ENCODE results near the gene SRP72.

DNA sequence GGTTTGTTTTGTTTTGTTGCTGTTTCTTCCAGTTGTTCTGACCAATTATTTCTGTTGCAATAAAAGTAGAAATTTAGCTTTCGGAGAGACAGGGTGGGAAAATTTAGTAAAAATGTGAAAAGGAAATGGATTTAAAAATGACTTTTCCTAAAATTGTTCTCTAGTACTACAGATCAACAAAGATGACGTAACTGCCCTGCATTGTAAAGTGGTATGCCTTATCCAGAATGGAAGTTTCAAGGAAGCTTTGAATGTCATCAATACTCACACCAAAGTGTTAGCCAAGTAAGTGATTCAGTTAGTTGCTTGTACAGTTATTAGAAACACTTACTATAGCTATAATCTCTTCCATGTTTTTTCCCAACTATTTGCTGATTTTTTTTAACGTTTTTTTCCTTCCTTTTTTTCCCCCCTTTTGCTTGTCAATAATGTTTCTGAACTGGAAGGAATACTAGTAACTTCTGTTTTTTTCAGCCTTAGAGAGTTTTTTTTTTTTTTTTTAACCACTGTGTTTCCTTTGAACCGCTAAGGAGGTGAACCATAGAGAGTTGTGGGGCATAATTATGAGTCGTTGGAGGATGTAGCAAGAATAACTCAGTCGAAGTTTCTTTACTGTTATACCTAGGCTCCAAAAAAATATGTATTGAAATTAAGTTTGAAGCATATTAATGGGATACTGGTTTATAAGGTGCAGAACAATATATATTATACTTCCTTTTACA lies 2.2 kb downstream of the SRP72 start:
- no peak for TF ChIP-seq YY1 (IDR thresholded peaks at IDR 0.05; ENCODE audit: low read depth)
- TF ChIP-seq GATA2 (CRISPR knock-in tag; IDR thresholded peaks at IDR 0.05), result no peak
- TF ChIP-seq, protein P1, sequence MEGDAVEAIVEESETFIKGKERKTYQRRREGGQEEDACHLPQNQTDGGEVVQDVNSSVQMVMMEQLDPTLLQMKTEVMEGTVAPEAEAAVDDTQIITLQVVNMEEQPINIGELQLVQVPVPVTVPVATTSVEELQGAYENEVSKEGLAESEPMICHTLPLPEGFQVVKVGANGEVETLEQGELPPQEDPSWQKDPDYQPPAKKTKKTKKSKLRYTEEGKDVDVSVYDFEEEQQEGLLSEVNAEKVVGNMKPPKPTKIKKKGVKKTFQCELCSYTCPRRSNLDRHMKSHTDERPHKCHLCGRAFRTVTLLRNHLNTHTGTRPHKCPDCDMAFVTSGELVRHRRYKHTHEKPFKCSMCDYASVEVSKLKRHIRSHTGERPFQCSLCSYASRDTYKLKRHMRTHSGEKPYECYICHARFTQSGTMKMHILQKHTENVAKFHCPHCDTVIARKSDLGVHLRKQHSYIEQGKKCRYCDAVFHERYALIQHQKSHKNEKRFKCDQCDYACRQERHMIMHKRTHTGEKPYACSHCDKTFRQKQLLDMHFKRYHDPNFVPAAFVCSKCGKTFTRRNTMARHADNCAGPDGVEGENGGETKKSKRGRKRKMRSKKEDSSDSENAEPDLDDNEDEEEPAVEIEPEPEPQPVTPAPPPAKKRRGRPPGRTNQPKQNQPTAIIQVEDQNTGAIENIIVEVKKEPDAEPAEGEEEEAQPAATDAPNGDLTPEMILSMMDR (IDR thresholded peaks at IDR 0.05), result no peak
- no peak for TF ChIP-seq RFX5 (IDR thresholded peaks at IDR 0.05; ENCODE audit: low read length)
- no peak for TF ChIP-seq EP300 (IDR thresholded peaks at IDR 0.05; ENCODE audit: borderline replicate concordance in 1 of 2, low read depth in 1 of 2, low read length in 1 of 2)
- TF ChIP-seq MXI1 (IDR thresholded peaks at IDR 0.05; ENCODE audit: low read depth, low read length), result no peak
- no peak for TF ChIP-seq FOXM1 (IDR thresholded peaks at IDR 0.05; ENCODE audit: low read depth)
- TF ChIP-seq FOSL2 (IDR thresholded peaks at IDR 0.05; ENCODE audit: borderline replicate concordance, low read depth), result no peak
- TF ChIP-seq NFIC (IDR thresholded peaks at IDR 0.05; ENCODE audit: borderline replicate concordance), result no peak
- TF ChIP-seq RXRA (IDR thresholded peaks at IDR 0.05; ENCODE audit: borderline replicate concordance, low read depth), result no peak
- no peak for TF ChIP-seq RAD21 (IDR thresholded peaks at IDR 0.05; ENCODE audit: low read length)
- TF ChIP-seq, protein P2, sequence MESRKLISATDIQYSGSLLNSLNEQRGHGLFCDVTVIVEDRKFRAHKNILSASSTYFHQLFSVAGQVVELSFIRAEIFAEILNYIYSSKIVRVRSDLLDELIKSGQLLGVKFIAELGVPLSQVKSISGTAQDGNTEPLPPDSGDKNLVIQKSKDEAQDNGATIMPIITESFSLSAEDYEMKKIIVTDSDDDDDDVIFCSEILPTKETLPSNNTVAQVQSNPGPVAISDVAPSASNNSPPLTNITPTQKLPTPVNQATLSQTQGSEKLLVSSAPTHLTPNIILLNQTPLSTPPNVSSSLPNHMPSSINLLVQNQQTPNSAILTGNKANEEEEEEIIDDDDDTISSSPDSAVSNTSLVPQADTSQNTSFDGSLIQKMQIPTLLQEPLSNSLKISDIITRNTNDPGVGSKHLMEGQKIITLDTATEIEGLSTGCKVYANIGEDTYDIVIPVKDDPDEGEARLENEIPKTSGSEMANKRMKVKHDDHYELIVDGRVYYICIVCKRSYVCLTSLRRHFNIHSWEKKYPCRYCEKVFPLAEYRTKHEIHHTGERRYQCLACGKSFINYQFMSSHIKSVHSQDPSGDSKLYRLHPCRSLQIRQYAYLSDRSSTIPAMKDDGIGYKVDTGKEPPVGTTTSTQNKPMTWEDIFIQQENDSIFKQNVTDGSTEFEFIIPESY (IDR thresholded peaks at IDR 0.05; ENCODE audit: borderline replicate concordance, low read depth), result no peak
- TF ChIP-seq, protein P3, sequence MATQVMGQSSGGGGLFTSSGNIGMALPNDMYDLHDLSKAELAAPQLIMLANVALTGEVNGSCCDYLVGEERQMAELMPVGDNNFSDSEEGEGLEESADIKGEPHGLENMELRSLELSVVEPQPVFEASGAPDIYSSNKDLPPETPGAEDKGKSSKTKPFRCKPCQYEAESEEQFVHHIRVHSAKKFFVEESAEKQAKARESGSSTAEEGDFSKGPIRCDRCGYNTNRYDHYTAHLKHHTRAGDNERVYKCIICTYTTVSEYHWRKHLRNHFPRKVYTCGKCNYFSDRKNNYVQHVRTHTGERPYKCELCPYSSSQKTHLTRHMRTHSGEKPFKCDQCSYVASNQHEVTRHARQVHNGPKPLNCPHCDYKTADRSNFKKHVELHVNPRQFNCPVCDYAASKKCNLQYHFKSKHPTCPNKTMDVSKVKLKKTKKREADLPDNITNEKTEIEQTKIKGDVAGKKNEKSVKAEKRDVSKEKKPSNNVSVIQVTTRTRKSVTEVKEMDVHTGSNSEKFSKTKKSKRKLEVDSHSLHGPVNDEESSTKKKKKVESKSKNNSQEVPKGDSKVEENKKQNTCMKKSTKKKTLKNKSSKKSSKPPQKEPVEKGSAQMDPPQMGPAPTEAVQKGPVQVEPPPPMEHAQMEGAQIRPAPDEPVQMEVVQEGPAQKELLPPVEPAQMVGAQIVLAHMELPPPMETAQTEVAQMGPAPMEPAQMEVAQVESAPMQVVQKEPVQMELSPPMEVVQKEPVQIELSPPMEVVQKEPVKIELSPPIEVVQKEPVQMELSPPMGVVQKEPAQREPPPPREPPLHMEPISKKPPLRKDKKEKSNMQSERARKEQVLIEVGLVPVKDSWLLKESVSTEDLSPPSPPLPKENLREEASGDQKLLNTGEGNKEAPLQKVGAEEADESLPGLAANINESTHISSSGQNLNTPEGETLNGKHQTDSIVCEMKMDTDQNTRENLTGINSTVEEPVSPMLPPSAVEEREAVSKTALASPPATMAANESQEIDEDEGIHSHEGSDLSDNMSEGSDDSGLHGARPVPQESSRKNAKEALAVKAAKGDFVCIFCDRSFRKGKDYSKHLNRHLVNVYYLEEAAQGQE (IDR thresholded peaks at IDR 0.05; ENCODE audit: low read depth, low read length), result no peak
- TF ChIP-seq GABPA (IDR thresholded peaks at IDR 0.05; ENCODE audit: low read depth), result no peak
